HUES64 (cell line): ENCODE results near the gene PNPLA5.

Experiments used
- H3K27ac ChIP-seq: 2 replicates; pipeline ENCODE4 v1.7.0; 2013; ENCODE audit warnings: low read depth, low read length, inconsistent platforms
- H3K27me3 ChIP-seq: 2 replicates; pipeline ENCODE4 v1.6.1; 2013; ENCODE audit warnings: mild to moderate bottlenecking, low read length; ENCODE audit not compliant: insufficient read depth
- H3K36me3 ChIP-seq: 2 replicates; pipeline ENCODE4 v1.6.1; 2013; ENCODE audit warnings: mild to moderate bottlenecking, low read length; ENCODE audit not compliant: insufficient read depth
- H3K4me1 ChIP-seq: 2 replicates; pipeline ENCODE4 v1.6.1; 2013; ENCODE audit warnings: mild to moderate bottlenecking, low read length, moderate library complexity; ENCODE audit not compliant: insufficient read depth
- H3K4me3 ChIP-seq: 2 replicates; pipeline ENCODE4 v1.5.1; 2013; ENCODE audit warnings: mild to moderate bottlenecking, low read length, moderate library complexity
- H3K9ac ChIP-seq: 2 replicates; pipeline ENCODE4 v1.6.1; 2013; ENCODE audit warnings: mild to moderate bottlenecking, low read depth, low read length
- H3K9me3 ChIP-seq: 2 replicates; pipeline ENCODE4 v1.6.1; 2013; ENCODE audit warnings: low read depth, low read length; ENCODE audit not compliant: insufficient read depth
- WGBS: fragments of 150-250, 120-280 bp; methylation state at CpG from one replicate; pipeline ENCODE4 v1.1.7; 2013; ENCODE audit warnings: missing lambda C conversion rate; 5-methylcytosine and 5-hydroxymethylcytosine counted together

PNPLA5 gene

GRCh38 chr22:43886231-43886630 is 5.6 kb downstream of the PNPLA5 start:
- Histone ChIP-seq H3K4me1 (no peaks in the 10 kb centered on the region), H3K4me3 (no peak overlapping the region), H3K36me3 (no peaks in the 10 kb centered on the region), H3K9ac (no peak overlapping the region), H3K9me3 (no peaks in the 10 kb centered on the region), H3K27ac (no peak overlapping the region), H3K27me3 (peaks cover 16% of the 10 kb centered on the region)
- 76% methylated on average over 8 of the region's 8 CpGs for WGBS

GRCh38 chr22:43885786-43886185 is 6.0 kb downstream of the PNPLA5 start:
- H3K4me1 ChIP-seq: no peaks in the 10 kb centered on the region
- no peak overlapping the region for H3K4me3 ChIP-seq
- WGBS: 93% methylated on average over 6 of the region's 6 CpGs
- no peak overlapping the region for H3K9ac ChIP-seq
- no peaks in the 10 kb centered on the region for H3K9me3 ChIP-seq
- H3K27me3 ChIP-seq: peaks cover 12% of the 10 kb centered on the region
- H3K27ac ChIP-seq: no peak overlapping the region
- H3K36me3 ChIP-seq: no peaks in the 10 kb centered on the region

- no peak overlapping the region for H3K27ac ChIP-seq
- H3K4me3 ChIP-seq: no peak overlapping the region
- WGBS: 76% methylated on average over 7 of the region's 7 CpGs
- no peaks in the 10 kb centered on the region for H3K9me3 ChIP-seq
- H3K27me3 ChIP-seq: peaks cover 7% of the 10 kb centered on the region; the same call in 1 of the 2 replicates
- no peaks in the 10 kb centered on the region for H3K36me3 ChIP-seq
- no peak overlapping the region for H3K9ac ChIP-seq
- no peaks in the 10 kb centered on the region for H3K4me1 ChIP-seq
Observed at GRCh38 chr22:43885319-43885671, 6.5 kb downstream of the PNPLA5 start.

- Histone ChIP-seq H3K27ac (no peak overlapping the region), H3K4me1 (no peaks in the 10 kb centered on the region), H3K36me3 (no peaks in the 10 kb centered on the region), H3K9ac (no peak overlapping the region), H3K4me3 (no peak overlapping the region), H3K27me3 (peaks cover 2% of the 10 kb centered on the region; the same call in 1 of the 2 replicates), H3K9me3 (no peaks in the 10 kb centered on the region)
- WGBS: 45% methylated on average over 18 of the region's 18 CpGs
Observed at GRCh38 chr22:43884600-43885318, 7.1 kb downstream of the PNPLA5 start.

GRCh38 chr22:43883719-43884415 is 7.9 kb downstream of the PNPLA5 start:
- Histone ChIP-seq H3K4me1 (no peaks in the 10 kb centered on the region), H3K4me3 (no peak overlapping the region), H3K27ac (no peak overlapping the region), H3K9me3 (no peaks in the 10 kb centered on the region), H3K27me3 (no peaks in the 10 kb centered on the region), H3K9ac (no peak overlapping the region), H3K36me3 (no peaks in the 10 kb centered on the region)
- WGBS: 93% methylated on average over 17 of the region's 17 CpGs

GRCh38 chr22:43883012-43883661 is 8.7 kb downstream of the PNPLA5 start:
- Histone ChIP-seq H3K9me3 (no peaks in the 10 kb centered on the region), H3K27ac (no peak overlapping the region), H3K4me3 (no peak overlapping the region), H3K9ac (no peak overlapping the region), H3K4me1 (no peaks in the 10 kb centered on the region), H3K27me3 (no peaks in the 10 kb centered on the region), H3K36me3 (no peaks in the 10 kb centered on the region)
- WGBS: 54% methylated on average over 14 of the region's 14 CpGs

- H3K27me3 ChIP-seq: no peaks in the 10 kb centered on the region
- H3K4me1 ChIP-seq: no peaks in the 10 kb centered on the region
- no peak overlapping the region for H3K9ac ChIP-seq
- H3K9me3 ChIP-seq: no peaks in the 10 kb centered on the region
- no peaks in the 10 kb centered on the region for H3K36me3 ChIP-seq
- WGBS: 93% methylated on average over 9 of the region's 9 CpGs
- no peak overlapping the region for H3K27ac ChIP-seq
- H3K4me3 ChIP-seq: no peak overlapping the region
Observed at GRCh38 chr22:43882122-43882767, 9.6 kb downstream of the PNPLA5 start.

GRCh38 chr22:43881091-43882061 is 10.4 kb downstream of the PNPLA5 start:
- no peaks in the 10 kb centered on the region for H3K36me3 ChIP-seq
- H3K4me3 ChIP-seq: no peak overlapping the region
- no peak overlapping the region for H3K9ac ChIP-seq
- H3K4me1 ChIP-seq: no peaks in the 10 kb centered on the region
- WGBS: 92% methylated on average over 19 of the region's 19 CpGs
- H3K27ac ChIP-seq: no peak overlapping the region
- H3K27me3 ChIP-seq: no peaks in the 10 kb centered on the region
- no peaks in the 10 kb centered on the region for H3K9me3 ChIP-seq

GRCh38 chr22:43880541-43880991 is 11.2 kb downstream of the PNPLA5 start:
- no peaks in the 10 kb centered on the region for H3K27me3 ChIP-seq
- no peak overlapping the region for H3K4me3 ChIP-seq
- 93% methylated on average over 15 of the region's 15 CpGs for WGBS

GRCh38 chr22:43879901-43880540 is 11.8 kb downstream of the PNPLA5 start:
- no peak overlapping the region for H3K9ac ChIP-seq
- no peak overlapping the region for H3K4me3 ChIP-seq
- H3K27ac ChIP-seq: no peak overlapping the region
- H3K27me3 ChIP-seq: no peaks in the 10 kb centered on the region
- H3K36me3 ChIP-seq: no peaks in the 10 kb centered on the region
- H3K9me3 ChIP-seq: no peaks in the 10 kb centered on the region
- 95% methylated on average over 13 of the region's 14 CpGs for WGBS
- H3K4me1 ChIP-seq: no peaks in the 10 kb centered on the region

More at GRCh38 chr22:43880541-43880991, 11.2 kb downstream of the PNPLA5 start:
- Histone ChIP-seq H3K4me1 (no peaks in the 10 kb centered on the region), H3K36me3 (no peaks in the 10 kb centered on the region), H3K9ac (no peak overlapping the region), H3K27ac (no peak overlapping the region), H3K9me3 (no peaks in the 10 kb centered on the region)
